GM11168 (cell line): ENCODE data around the gene CER1.
"Not testable (repeated sequence)": the region's sequence is repeated elsewhere in the genome, so short reads cannot be mapped to it uniquely, and the experiment has no call there.

ENCODE experiments used
- in situ Hi-C: fragments of 300-500 bp; cut with MboI; formaldehyde crosslinking; loops from one replicate; pipeline ENCODE4 v1.12.0; 2022; ENCODE audit warnings: low sequenced_read_pairs; ENCODE audit not compliant: unreplicated experiment

CER1 gene

DNA sequence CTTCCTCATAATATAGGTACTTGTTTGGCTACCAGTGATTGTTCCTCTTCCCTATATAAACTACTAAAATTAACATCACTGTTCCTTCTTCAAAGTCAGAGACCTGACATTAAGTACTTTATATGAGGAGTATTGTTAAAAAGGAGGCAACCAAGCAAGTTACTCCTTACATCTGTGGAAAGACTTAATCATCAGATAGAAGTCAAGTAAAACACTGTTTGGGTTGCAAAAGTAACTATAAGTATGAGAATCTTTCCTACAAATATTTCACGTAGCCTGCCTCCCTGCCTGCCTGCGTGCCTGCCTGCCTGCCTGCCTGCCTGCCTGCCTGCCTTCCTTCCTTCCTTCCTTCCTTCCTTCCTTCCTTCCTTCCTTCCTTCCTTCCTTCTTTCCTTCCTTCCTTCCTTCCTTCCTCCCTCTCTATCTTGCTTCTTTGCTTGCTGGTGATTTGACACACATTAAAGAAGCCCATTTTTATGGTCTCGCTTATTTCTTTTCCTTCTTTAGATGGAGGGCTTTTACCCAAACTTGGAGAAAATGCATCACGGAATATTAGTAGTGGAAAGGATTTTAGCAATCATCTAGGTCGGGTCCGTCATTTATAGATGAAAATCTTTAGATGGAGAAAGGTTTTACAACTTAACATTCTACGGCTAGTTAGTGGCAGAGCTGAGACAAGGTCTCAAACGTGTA, 3.2 kb downstream of the CER1 start:
- in situ Hi-C loops = no loop called here

DNA sequence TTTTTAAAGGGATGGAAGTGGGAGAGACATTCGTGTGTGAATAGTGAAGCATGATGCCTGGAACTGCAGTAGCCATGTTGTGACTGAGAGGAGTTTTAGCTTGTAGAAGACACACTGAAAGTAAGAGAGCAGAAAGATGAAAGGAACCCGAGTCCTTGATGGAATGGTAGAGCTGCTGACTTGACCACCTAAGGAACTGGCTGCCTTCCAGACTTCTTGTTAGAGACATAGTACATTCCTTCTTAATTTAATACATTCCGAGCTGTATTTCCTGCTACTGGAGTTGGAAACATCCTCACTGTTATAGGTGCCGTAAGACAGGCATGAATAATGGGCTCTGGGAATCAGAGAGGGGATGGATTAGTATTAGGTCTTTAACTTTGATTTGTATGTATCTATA, 7.4 kb downstream of the CER1 start:
- in situ Hi-C loops = no loop called here

DNA sequence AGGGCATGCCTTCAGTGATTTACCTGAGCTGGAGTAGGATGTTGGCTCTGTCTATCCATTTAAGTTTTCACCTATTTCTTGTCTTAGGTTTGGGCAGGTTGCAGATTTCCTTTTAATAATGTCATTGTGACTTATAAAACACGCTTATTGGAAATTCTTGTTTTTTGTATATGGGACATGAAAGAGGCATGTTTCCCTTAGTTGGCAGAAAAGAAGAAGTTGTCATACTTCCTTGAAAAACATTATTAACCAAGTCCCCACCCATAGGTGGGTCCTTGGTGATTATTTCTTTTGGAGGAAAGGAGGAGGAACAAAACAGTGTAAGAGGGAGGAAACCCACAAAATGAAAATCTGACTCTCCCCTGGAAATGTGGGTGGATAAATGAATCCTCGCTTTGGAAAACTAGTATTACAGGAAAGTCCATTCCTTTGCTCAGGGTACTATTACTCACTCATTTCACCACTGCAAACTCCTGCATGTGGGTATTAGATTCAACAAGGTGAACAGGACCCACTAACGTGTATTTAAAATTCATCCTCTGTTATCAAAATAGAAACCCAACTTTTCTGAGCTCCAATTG, 9.3 kb downstream of the CER1 start:
- in situ Hi-C loops = no loop called here

DNA sequence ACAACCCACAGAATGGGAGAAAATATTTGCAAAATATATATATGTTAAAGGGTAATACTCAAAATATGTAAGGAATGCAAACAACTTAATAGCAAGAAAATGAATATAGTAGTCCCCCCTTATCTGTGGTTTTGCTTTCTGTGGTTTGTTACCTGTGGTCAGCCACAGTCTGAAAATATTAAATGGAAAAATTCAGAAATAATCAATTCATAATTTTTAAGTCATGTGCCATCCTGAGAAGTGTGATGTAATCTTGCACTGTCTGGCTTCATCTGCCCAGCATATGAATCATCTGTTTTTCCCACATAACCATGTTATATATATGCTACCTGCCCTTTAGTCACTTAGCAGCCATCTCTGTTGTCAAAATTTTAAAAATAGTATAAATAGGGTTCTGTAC, 11.7 kb downstream of the CER1 start:
- in situ Hi-C loops = no loop called here

DNA sequence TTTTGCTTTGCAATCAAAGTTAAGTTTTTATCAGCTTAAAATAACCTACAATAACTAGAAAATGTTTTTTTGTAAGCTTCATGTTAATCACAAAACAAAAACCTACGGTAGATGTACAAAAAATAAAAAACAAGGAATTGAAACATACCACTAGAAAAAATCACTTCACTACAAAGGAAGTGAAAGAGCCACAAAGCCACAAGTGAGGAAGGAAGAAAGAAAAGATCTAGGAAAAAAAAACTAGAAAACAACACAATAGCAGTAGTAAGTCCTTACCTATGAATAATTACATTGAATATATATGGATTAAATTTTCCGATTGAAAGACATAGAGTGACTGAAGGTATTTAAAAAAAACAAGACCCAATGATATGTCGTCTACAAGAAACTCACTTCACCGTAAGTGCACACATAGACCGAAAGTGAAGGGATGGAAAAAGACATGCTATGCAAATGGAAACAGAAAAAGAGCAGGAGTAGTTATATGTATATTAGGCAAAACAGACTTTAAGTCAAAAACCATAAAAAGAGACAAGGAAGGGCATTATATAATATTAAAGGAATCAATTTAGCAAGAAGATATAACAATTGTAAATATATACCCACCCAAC, 15.9 kb downstream of the CER1 start:
- in situ Hi-C loops = no loop called here

DNA sequence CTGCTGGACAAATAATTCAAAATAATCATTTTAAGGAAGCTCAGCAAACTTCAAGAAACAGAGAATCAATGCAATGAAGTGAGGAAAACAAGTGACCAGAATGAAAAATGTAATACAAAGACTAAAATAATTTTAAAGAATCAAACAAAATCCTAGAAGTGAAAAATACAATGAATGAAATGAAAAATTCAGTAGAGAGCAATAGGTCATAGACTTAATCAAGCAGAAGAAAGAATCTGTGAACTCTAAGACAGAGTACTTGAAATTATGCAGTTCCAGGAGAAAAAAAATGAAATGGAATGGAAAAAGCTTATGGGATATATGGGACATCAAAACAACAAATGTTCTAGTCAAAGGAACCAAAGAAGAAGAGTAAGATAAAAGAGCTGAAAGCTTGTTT, 17.5 kb downstream of the CER1 start:
- in situ Hi-C loops = no loop called here

DNA sequence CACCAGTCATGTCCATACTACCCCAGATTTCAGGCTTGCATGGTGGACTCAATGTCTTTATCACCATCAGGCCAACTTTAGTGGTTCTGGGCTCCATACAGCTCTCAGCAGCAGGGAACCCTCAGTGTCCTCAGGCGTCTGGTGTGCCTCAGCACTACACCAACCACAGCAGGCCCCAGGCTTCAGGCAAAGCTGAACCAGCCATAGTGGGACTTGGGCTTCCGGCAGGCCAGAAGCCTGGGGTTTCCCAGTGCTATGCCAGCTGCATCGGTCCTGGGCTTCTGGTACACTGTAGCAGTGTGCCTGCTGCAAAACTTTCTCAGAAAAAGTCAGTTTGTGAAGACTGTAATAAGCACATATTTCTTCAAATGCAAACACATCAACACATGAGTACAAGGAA, 18.3 kb downstream of the CER1 start:
- in situ Hi-C loops = no loop called here

DNA sequence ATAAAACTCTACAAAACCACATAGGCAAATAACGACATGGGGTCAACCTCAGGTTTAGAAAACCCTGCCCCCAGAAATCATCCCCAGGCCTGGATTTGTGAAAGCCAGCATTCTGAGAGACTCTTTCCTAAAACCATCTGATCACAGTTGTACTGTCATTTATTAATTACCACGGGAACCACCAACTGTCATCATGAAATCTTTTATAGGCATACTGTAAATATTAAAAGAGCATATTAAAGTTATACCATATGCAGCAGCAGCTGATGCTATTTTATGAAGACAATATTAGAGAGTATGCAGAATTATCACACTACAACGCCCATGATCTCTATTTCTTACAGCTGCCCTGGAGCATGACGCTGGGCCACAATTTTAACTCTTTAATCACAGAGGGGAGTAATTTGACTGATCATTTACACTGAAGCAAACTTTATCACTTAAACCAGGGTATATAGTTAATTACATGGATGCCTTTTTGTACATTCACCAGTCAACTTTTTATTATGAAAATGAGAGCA, 20.3 kb downstream of the CER1 start:
- in situ Hi-C loops = no loop called here

DNA sequence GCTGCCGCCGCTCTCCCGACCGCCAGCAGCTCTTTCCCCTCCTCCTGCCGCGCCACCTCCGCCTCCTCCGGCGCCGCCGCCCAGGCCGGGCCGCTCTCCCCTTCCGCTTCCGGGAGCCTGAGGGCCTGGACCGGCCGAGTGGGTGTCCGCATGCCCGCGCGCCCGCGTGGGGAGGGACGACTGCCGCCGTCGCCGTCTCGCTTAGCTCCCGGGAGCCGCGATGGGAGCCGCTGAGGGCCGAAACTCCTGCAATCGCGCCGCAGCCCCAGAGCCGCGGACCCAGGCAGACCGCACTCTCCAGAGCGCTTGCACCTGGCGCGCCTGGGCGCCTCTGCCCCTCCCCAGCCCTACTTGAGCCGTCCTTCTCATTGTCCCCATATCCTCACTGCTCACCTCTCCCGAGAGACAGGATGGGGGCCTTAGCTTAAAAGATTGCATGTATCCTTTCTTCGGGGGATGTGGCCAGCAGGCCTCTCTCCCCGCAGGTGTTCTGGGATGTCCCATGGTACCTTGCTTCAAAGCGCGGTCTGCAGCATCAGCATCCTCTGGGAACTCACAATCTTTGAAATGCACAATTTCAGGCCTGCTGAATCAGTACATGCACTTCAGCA, 29.2 kb downstream of the CER1 start, which contains the start of gene ZDHHC21:
ZDHHC21 (minus strand) TSS at position 182 of the 611 bp plus-strand sequence. CDS start 19,092 bp downstream, outside the sequence.
- in situ Hi-C loops = no loop called here

DNA sequence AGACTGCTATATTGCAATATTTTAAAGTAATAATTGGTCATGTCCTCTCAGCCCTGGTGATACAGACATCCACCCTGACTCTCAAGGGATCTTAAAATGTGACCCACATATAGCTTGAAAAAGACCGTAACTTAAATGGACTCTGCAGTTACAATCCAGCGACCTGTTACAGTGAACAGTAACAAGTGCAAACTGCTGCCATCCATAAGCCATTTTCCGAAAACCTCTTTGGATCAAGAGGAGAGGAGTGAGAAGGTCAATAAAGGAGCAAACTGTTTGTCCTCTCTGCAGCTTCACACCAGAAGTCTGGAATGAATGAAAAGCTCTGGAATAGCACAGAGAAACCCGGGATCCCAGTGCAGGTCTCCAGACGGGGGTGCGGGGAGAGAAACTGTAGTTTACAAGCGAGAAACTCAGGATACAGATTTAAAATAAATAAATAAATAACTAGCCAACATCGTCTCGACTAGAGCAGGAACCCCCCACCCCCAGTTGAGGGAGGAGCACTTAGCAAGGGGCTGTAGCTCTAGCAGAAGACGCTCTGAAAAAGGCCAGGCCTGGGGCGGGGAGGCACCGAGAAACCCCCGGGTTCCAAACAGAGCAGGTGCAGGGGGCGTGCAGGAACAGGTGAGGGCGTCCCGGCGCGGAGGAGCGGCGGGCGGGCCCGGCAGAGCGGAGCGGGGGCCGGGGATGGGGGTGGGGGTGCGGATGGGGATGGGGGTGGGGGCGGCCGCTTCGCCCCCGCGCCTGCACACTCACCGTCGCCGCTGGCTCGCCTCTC, 29.9 kb downstream of the CER1 start:
- in situ Hi-C loops = no loop called here

DNA sequence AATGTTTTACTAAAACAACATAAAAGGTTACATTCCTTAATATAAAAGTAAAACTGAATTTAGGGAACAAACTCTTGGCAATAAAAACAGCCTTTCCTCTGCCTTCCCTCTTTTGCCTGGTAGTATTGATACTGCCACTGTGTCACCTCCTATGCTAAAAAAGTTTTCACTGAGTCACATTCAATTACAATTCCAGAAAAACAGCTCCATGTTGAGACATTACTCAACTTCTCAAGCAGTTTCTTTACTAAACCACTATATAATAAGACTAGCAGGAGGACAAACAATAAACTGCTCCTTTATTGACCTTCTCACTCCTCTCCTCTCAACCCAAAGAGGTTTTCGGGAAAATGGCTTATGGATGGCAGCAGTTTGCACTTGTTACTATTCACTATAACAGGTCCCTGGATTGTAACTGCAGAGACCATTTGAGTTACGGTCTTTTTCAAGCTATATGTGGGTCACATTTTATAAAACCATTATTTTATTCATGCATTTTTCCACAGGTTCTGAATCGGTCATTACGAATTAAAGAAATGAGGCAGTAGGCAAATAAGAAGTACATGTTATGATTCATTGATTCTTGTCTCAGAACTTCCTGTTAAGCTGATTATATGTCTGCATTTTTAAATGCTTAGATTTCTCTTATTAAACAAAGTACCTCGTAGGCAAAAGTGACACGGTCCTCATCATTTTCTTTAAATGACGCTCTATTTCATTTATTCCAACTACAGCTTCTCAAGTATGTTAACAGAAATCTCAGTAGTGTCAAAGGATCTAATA, 31.4 kb downstream of the CER1 start:
- in situ Hi-C loops = no loop called here

DNA sequence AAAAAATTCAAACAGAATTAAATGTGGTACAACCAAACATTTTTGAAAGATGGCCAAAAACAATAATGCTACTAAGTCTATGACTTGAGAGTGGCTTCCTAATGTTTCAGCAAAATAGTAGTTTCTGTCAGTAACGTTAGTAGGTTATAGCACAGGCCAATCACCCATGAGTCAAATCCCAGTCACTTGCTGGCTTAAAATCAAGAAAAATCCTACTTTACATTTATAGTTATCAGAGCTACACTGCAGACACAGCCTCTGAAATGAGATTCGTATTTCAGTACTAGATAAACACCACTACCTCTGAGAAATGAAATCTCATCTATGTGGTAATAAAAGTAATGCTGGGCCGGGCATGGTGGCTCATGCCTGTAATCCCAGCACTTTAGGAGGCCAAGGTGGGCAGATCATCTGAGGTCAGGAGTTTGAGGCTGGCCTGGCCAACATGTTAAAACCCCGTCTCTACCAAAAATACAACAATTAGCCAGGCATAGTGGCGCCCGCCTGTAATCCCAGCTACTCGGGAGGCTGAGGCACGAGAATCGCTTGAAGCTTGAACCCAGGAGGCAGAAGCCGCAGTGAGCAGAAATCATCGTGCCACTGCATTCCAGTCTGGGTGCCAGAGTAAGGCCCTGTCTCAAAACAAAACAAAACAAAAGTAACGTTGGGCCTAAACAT, 35.4 kb downstream of the CER1 start:
- in situ Hi-C loops = no loop called here

DNA sequence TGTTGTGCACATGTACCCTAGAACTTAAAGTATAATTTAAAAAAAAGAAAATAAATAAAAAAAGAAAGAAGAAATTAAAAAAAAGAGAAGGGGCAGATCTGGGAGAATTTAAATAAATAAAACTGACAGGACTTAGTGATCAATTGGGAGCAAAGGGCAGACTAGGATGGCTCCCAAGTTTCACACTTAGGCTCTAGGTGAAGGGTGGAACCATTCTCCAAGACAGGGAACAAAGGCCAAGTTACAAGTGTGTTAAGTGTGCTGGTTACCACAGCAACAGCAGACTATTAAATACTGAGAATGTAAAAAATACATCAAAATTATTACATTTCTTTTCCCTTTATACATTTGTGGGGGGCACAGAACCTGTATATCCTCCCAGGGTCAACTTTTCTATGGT, 36.4 kb downstream of the CER1 start:
- in situ Hi-C loops = no loop called here

DNA sequence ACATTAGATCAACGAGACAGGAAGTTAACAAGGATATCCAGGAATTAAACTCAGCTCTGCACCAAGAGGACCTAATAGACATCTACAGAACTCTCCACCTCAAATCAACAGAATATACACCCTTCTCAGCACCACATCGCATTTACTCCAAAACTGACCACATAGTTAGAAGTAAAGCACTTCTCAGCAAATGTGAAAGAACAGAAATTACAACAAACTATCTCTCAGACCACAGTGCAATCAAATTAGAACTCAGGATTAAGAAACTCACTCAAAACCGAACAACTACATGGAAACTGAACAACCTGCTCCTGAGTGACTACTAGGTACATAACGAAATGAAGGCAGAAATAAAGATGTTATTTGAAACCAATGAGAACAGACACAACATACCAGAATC, 39.9 kb downstream of the CER1 start:
- in situ Hi-C loops = not testable (repeated sequence)

DNA sequence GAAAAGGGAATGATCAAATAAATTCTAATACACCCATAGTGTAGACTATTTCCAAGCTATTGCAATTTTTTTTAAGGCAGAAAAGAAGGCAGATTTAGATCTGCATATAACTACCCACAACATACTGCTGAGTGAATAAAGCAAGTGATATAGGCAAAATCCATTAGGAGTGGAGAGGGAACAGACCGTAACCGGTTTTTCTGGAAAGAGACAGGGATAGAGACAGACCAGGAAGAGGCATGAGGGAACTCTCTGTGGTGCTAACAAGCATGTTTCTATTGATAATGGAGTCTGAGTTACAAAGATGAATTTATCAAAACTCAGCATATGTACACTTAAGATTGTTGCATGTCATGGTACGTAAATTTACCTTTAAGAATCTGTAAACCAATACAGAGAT, 43.8 kb downstream of the CER1 start:
- in situ Hi-C loops = no loop called here

DNA sequence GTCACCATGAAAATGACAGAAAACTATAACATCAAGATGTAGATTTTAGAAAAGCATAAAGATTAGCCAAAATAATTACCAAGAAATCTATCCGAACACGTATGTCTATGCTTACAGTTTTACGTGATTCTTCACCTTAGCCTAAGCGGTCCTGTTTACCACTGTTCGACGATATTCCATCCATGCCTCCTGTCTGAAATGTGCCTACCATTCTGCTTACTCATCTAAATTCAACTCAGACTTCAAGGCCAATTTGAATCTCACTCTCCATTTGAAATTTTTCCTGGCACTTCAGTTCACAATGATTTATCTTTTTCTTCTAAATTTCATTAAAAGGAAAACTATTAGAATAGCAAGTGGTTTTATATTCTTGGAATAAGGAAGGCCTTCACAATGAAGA, 44.7 kb downstream of the CER1 start:
- in situ Hi-C loops = no loop called here

DNA sequence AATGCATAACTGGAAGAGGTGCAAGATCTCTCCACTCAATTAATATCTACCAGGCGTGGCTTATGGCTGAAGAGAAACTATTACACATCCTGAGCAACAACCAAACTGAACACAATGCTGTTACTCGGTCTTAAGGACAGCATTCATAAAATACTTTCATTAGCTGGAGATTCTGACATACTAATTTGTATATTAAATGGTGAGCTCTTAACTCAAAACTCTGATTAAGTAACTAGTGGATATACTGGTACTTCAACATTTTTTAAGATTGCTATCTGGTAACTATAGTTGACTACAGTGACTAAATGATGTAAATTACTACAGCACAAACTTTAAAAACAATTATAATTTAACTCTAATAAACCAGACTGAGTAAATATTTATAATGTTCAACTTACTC, 45.1 kb downstream of the CER1 start:
- in situ Hi-C loops = no loop called here

DNA sequence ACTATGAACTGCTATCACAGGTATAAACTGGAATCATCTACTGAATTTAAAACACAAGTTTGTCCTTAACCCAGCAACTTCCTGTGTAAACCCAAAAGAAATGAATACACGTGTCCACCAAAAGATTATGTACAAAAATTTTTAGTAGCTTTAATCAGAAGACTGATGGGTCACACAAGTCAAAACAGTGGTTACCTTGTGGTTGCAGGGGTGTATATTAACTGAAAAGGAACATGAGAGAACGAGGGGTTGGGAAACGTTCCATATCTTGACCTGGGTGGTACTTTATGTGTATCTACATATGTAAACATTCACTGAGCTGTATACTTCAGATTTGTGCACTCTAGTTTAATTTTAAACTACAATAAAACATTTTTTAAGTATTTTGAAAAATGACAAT, 47.9 kb downstream of the CER1 start:
- in situ Hi-C loops = no loop called here

DNA sequence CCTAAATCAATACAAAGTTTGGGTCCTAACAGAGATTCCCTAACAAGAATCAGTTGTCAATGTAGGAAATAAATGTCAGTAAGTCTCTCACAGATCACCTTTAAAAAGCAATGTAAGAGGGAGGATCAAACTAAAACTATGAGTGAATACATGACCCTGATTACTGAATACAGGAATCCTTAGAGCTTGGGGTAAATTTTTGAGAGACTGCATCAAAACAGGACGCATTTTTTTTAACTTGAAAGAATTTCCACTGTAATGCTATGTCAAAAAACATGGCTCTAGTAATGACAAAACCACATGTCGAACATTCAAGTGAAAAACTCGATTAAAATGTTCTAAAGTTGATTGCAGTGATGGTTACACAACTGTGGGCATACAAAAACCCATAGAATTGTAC, 51.2 kb downstream of the CER1 start:
- in situ Hi-C loops = no loop called here
